HG03460 (cell line): ENCODE data around the gene DCXR.

Experiments
- ATAC-seq: cut with Tn5 transposase; IDR thresholded peaks from one replicate; pipeline ENCODE4 v1.9.1; 2021; ENCODE audit not compliant: unreplicated experiment

DCXR gene

GRCh38 chr17:82073446-82073845 is 35.9 kb upstream of the DCXR start:
- ATAC-seq = no peak

- no peak for ATAC-seq
These were observed 35.3 kb upstream of the DCXR start for GRCh38 chr17:82072827-82073226.

- no peak for ATAC-seq
These were observed 33.1 kb upstream of the DCXR start for GRCh38 chr17:82070611-82071010.

GRCh38 chr17:82065638-82066303 is 28.3 kb upstream of the DCXR start, which contains the start of gene DUS1L:
DUS1L (minus strand) TSS chr17:82065804; CDS start chr17:82065059, 745 bp downstream.
- ATAC-seq = peak; percentile 52

- ATAC-seq = peak; percentile 18
These were observed 27.7 kb upstream of the DCXR start for GRCh38 chr17:82065193-82065637.

GRCh38 chr17:82064433-82065192 is 27.1 kb upstream of the DCXR start:
- ATAC-seq = no peak

GRCh38 chr17:82063424-82064415 is 26.2 kb upstream of the DCXR start:
- no peak for ATAC-seq

GRCh38 chr17:82062984-82063368 is 25.5 kb upstream of the DCXR start:
- ATAC-seq = no peak

- no peak for ATAC-seq
These were observed 24.8 kb upstream of the DCXR start for GRCh38 chr17:82062076-82062983.

GRCh38 chr17:82061047-82061925 is 23.8 kb upstream of the DCXR start:
- ATAC-seq = no peak

GRCh38 chr17:82060614-82061013 is 23.1 kb upstream of the DCXR start:
- no peak for ATAC-seq

- no peak for ATAC-seq
These were observed 22.5 kb upstream of the DCXR start for GRCh38 chr17:82060001-82060380.

GRCh38 chr17:82059272-82060000 is 21.9 kb upstream of the DCXR start:
- no peak for ATAC-seq

GRCh38 chr17:82058855-82059249 is 21.4 kb upstream of the DCXR start:
- ATAC-seq = no peak

GRCh38 chr17:82058230-82058854 is 20.8 kb upstream of the DCXR start:
- no peak for ATAC-seq

- ATAC-seq = no peak
These were observed 19.5 kb upstream of the DCXR start for GRCh38 chr17:82056729-82057621.
